DMS153 (cell line): ENCODE measurements around the gene NEDD4L.

Experiments
- DNase-seq: peaks from one replicate; lab custom pipeline; 2025; lab: John Stamatoyannopoulos, UW

The NEDD4L gene

DNA sequence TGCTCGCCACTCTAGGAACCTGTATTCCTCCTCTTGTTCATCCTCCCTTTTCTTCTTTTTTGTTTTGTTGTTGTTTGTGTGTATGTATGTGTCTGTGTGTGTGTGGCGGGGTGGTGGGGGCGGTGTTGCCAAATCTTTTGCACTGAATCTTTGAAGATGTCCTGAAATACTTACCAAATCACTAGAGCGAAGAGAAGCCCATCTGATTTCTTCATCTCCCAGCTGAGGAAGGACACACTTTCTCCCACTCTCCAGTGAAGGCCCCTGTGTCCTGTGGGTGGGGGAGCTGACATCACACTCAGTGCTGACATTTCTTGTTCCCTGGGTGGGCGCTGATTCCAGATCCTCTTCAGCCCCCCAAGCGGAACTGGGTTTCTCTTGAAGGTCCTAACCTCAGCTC, 74.5 kb downstream of the NEDD4L start:
- DNase-seq = no peak

DNA sequence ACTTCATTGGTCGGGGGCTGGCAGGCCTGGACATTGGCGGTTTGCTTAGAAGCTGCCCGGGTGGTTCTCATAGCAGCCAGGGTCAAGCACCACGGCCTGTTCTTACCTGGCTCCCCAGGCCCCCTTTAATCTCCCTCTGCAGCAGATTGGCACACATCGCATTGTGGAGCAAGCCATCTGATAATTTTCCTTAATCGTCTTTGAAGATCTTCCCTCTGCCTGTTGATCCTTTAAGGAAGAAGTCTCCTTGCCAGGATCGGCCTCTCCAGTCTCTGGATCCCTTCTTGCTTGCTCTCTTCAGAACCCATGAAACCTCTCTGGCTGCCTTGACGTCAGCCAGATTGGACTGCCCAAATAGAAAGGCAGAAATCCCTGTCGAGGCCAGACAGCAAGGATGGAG, 75.8 kb downstream of the NEDD4L start:
- DNase-seq = no peak

DNA sequence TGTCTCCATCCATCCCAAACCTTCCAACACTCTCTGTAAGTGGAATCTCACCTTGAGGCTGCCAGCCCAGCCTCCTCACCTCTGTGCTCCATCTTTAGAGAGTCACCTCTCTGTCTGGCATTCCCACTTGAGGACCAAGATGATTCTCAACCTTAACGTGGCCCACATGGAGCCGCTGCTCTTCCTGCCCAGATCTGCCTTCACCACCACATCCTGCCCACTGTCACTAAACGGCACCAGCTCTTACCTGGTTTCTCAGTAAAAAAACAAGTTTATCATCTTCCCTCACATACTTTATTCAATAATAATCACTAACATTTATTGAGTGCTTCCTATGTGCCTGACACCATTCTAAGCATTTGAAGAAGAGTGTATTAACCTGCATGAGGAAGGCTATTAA, 80.4 kb downstream of the NEDD4L start:
- DNase-seq = no peak

DNA sequence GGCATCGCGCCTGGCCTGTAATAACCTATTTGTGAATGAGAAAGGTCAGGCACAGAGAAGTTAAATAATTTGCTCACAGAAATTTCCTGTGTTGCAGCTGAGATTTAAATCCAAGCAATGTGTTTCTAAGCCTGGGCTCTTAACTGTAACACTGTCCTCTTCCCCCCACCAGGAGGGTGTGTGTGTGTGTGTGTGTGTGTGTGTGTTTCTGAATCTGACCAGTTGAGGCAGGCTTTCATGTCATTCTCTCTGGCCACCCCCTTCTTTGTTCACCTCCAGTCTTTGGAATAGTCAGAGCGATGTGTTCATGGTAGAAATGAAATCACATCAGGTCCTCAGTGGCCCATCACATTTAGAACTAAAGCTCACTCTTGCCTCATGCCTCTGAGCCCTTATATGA, 81.2 kb downstream of the NEDD4L start:
- no peak for DNase-seq

DNA sequence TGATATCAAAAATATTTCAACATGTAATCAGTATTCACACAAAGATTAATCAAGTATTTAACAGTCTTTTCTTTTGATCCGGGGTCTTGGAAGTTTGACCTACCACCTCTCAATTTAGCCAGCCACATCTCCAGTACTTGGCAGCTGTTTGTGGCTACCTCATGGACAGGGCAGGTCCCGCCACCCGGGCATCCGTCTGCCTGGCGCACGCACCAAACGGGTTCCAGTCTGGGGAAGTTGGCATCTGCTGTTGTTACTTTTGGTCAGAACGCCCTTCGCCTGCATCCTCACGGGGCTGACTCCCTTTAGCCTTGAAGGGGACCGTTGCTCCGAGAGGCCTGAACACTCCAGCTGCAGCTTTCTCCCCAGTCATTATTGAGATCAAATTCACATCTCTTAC, 81.7 kb downstream of the NEDD4L start:
- no peak for DNase-seq

DNA sequence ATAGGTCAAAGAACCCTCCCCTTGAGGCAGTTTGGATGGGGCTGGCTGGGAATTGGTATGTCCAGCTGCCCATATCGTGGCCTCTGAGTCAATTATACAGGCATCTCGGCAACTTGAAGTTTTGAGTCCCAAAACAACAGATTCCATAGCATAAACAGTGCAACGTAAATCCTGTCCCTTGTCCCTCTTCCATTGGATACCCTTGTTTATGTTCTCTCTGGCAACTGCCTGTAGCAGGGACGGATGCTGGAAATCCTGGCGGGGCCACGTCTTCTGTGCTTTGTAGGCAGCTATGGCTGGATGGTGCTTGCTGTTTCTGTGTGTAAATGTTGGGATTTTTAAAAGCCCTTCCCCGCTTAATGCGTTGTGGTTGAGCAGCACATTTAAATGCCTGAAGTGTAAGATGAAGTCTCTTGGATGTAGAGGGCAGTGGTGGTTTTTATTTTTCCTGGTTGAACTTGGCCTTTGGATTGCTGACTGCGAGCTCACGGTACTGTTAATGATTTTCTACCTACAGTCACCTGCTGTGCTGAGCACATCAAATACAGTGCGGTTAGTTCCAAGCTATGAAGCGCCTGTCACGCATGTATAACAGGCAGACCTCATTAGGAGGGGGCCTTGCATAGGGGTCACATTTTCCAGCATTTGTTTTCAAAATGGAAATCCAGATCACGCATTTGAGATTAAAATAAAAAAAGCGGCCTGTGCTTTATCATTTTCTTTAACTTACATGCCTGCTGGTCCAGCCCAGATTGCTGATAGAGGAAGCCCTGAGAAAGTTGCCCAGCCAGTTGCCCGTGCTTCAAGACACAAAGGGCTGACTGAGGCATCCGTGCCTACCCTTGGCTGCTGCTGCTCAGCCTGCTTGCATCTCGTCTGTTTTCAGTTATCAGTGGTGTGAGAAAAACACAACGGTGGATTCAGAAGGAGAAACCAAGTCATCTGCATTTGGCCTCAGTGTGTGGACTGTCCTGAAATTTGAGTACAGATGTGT, 84.7 kb downstream of the NEDD4L start:
- DNase-seq = no peak

DNA sequence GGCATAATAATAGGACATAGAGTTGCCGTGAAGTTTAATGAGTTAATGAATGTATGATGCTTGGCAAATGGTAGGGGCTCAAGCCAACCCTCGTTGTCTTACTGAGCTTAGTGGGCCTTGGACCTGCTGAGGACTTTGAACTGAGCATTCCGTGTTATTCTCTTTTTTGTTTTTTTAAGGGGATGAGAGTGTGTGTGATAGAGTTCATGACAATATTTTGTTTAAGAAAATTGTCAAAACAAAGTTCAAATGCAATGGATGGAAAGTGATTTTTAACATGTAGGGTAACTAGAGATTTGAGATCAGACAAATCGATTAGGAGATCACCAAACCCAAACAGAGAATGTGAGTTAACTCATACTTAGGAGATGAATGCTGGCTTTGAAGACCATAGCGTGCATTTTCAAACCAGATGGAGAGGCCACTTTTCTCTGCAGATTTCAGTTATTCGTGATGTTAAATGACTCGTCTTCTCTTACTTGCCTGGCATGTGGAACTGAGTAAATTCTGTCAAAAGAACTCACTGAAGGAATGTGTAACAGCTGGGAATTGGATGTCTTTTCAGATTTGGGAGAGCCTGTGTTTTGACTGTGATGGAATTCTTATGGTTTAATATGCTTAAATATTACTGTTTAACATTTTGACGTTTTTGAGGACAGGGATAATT, 88.7 kb downstream of the NEDD4L start:
- DNase-seq = no peak

DNA sequence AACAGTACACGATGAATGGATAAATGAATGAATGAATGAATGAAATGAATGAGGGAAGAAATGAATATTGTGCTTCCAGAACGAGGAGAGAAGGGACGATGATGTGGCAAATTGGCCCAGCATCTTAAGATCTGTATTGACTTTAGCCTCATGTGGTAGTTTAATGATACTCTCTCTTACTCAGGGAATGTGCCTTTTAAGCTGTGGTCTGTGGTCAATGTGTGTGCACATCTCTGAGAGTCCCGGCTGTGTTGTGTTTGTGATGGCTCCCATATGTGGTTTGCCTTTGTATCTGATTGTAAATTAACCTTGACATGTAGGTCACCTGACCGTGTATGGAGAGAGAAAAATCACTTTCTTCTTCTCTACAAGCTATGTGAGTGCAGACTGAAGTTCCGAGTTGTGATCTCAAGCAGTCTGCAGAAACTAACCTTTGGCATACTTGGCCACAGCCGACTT, 91.2 kb downstream of the NEDD4L start:
- DNase-seq = no peak

DNA sequence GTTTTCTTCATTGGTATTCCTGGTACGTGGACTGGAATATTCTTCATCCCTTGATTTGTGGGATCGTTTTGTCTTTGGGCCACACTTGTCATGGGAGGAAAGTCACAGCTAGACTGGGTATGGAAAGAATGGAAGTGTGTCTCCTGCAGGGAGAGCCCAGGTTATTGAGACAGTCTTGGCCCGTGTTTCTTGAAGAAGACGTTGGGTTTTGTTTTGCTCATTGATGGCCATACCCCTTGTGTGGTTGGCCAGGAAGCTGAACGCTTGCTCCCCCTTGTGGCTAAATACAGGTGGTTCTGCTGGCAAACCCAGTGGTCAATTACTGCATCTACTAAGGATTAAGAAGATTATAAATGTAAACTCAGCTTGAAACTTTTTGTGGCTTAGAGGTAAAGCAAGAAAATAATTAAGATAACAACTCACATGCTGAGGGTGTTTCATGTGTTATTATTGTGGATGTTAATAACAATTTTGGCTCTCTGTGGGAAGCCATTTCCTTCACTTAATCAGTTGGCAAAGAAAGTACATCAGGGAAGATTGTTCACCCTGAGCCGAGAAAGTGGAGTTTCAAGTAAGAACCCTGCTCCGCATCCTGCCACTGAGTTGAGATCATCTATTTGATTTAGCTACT, 91.8 kb downstream of the NEDD4L start:
- peak; percentile 6 for DNase-seq

DNA sequence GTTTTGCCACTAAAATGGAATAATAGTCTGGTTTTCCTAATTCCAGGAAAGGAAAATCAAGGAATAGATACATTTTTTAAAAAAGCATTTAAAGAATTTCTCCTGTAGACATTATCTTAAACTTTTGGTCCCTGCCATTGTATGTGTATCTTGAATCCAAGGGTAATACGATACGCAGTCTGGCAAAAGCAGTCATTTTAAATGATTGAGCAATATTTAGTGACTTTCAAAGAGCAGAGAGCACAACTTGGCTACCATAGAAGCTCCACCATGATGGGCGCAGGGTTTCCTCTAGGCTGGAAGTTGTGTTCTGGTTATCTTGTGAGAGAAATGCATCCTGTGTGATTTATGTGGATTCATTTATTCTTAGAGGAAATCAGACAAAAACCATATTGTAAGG, 92.9 kb downstream of the NEDD4L start:
- no peak for DNase-seq

DNA sequence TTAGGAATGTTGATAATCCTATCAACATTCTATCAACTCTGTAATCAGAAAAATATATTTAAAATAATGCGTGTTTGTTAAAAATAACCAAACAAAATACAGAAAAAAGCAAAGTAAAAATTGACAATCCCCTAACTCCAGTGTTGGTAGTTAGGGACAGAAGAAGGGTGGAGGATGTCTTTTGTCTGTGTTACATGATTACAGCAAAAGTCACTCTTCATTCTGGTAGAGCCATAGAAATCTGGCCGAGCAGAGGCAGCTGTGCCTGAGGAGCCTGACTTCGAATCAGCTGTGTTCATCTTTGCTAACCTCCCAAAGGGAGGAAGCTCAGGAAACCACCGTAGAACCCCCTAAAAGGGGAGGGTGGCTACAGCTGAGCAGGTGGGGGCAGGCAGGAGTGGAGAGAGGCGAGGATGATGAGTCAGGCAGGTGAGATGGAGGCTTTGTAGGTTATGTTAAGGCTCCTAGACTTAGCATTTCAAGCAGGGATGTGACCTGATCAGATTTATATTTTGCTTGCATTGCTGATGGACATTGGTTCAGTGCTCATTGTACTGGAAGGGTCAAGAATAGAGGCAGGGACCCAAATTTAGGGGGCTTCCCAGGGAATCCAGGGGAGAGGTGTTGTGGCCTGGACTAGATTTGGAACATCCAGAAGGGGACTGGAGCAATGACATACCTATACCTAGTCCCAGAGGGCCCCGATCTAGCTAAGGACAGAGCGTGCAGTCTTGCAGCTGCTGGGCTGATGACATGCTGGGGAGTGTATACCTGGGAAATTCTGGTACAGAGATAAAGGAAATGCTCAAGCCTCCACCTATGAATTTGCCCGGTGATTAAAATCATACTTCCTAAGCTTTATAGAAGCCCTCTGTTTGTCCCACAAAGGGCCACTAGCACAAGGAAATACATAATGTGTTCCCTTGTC, 95.7 kb downstream of the NEDD4L start:
- no peak for DNase-seq

DNA sequence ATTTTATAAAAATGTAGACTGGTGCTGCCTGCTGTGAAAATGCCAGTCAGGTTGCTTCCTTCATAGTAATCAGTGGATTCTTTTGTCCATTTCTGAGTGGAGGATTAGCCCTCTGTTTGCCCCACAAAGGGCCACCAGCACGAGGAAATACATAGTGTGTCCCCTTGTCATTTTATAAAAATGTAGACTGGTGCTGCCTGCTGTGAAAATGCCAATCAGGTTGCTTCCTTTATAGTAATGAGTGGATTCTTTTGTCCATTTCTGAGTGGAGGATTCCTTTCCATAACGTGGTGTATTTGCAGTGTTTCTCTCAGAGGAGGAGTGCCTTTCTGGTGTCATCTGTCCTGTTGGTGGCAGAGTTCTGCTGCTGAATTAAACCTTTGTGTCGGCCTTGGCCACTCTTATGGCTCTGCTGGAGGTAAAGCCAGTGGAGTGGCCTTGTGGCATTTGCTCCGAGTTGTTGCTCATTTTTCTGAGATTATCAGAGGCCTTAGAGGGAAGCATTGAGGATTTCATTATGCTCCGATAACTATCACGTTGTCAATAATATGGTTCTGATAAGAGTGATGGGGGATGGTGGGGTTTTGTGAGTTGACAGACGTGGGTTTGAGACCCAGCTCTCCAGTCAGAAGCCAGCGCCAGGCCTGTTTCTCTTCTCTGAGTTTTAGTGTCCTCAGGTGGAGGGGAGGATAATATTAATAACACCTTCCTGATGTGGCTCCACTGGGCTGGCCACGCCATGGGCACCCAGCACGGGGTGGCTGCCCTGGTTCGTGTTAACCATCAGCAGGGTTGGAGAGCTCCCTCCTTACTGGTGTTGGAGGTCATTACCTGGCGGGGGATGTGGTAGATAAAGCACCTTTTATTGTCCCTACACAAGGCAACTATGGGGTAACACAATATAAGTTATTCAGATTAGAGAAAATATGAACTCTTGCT, 96.6 kb downstream of the NEDD4L start:
- peak; percentile 49 for DNase-seq

DNA sequence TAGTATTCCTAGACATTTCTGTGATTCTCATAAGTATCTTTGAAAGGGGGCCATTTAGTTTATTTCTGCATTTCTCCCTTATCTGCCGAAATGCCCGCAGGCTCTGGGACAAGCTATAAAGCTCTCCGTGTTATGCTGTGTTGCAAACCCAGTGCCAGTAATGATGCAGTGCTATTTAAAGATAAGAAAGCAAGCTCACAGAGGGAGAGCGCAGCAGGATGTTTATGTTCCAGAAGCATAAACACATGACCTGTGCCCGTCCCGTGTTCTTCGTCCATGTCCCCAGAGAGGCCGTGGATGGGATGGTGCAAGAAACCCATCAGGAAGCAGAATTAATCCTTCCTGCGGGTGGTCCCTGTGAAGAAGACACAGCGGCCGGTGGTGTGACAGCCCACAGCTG, 99.4 kb downstream of the NEDD4L start:
- DNase-seq = no peak

DNA sequence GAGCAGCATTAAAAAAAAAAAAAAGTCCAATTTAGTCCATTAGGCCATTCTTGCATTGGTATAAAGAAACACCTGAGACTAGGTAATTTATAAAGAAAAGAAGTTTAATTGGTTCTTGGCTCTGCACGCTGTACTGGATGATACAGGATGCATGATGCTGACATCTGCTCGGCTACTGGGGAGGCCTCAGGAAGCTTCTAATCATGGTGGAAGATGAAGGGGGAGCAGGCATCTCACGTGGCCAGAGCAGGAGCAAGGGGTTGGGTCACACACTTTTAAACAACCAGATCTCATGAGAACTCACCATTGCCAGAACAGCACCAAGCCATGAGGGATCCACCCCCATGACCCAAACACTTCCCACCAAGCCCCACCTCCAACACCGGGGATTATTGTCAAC, 100.1 kb downstream of the NEDD4L start:
- no peak for DNase-seq

DNA sequence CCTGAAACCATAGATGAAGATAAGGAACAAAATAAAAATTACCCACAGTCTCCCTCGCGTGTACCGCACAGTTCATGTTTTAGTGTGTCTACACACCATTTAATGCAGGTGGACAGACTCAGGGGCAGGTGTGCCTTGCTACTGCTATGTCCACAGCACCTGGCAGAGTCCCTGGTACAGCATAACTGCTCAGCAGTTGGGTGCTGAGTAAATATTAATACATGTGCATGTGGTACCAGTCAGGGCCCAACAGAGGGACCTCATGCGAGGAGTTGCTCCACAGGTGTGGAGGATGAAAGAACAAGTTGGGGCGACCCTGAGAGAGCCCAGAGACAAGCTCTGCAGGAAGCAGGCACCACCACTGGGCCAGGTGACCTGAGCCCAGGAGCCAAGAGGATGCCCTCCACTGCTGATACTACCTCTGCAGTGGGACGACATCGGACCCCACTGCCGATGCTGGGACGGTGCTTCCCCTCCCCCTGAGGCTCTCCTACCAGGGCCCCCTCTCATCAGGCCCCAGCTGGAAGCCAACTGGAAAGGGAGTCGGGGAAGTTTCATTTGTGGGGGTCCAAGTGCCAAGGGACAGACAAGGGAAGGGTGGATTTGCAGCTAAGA, 100.8 kb downstream of the NEDD4L start:
- DNase-seq = no peak

DNA sequence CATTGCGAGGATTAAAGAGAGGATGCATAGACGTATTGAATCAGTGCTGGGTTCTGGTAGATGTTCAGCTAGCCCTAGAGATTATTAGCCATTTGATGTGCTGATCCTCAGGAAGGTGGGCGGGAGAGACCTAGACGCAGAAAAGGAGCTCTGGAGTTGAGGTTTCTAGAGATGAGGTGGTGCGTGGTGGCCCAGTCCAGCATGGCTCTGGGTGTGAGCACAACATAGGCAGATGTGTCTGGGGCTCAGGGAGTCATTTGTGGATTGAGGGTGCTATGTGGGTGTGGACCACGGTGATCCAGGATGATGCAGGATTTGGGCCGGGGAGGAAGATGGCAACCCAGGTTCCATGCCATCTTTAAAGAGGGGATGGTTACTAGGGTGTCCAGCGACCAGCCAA, 102.1 kb downstream of the NEDD4L start:
- no peak for DNase-seq

DNA sequence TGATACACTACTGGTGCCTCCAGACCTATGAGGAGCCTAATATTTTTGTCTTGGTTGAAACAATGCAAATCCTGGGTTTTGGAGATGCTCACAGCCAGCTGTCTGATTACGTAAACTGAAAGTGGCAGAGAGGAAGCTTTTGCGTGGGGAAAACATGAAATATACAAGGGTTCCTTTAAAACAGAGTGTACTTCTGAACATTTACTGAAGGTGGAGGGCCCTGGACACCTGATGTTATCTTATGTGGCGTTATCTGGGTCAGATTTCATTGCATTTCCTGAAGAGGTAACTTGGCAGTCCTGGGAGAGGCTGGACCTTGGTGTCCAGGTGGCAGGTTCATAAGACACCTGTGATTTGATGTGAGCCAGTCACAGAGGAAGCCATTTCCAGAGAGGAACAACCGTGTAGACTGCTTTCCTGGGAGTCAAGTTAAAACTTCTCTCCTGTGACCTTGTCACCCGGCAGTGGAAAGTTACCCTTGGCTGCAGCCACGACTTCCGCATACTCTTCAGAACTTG, 105.0 kb downstream of the NEDD4L start:
- DNase-seq = no peak

DNA sequence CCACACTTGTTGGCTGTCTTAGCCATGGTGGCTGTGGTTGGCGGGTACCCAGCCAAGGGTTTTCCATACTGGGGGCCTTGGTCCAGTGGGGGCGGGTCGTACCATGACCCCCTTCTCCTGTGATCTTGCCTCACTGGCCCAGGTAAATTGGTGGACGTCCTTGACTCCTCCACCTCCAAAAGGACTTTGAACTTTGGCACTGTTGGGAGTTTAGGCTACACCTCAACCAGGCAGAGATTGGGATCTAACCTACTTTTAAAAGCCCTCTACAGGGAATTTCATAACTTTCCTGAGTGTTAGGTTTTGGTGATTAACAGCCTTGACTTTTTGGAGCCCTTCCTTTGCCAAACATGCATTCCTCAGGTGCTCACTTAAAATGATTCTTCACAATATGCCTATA, 106.7 kb downstream of the NEDD4L start:
- DNase-seq = no peak

DNA sequence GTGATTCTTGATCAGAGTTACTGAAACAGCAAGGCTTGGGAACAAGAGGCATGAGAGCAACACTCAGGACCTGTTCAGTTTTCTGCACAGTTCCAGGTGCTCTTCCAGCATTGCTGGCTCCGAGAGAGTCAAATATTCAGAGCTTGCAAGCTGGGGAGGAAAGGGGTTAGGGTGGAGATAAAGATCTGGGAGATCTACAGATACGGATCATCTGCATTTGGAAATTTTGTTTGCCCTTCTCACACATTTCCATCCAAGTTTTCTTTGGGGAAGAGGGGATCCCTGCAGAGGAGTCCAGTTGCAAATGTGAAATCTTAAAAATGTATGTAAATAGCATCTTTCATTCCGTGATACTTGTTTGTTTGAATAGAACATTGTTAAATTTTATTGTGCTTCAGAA, 108.2 kb downstream of the NEDD4L start:
- no peak for DNase-seq

DNA sequence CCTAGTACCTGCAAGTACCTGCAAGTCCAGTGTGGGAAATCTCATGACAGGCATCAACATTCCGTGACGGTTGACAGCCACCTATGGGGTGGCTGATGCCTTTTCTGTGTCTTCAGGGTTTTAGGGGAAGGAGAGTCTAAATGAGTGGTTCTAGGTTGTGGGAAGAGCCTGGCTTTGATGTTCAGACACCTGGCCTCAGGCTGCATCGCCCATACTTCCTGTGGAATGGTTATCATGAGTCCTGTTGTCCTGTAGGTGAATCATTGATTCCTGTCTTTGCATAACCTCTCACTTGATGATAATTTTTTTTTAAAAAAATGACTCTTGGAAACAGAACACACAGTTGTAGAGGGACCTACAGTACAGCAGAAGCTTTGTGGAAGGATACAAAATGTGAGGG, 108.9 kb downstream of the NEDD4L start:
- DNase-seq = no peak
